Kidney epithelial cell (primary cell): Measurements from ENCODE around the gene CCNYL1. TPM values are rescaled to one million over a fixed set of nuclear protein-coding genes. Genes with fewer than 3 reads are reported as not detected.
"Not testable (repeated sequence)": the region's sequence is repeated elsewhere in the genome, so short reads cannot be mapped to it uniquely, and the experiment has no call there.

Source experiments
- DNase-seq: peaks from one replicate; pipeline ENCODE4 v3.0.0-alpha.2; 2010; ENCODE audit warnings: low read depth
- H3K27me3 ChIP-seq: 2 replicates; pipeline ENCODE4 v1.6.0; 2011; ENCODE audit warnings: low read length; ENCODE audit not compliant: control insufficient read depth, insufficient read depth
- H3K36me3 ChIP-seq: 2 replicates; pipeline ENCODE4 v1.5.1; 2011; ENCODE audit warnings: low read length; ENCODE audit not compliant: control insufficient read depth, insufficient read depth
- H3K4me3 ChIP-seq: 2 replicates; pipeline ENCODE4 v1.5.1; 2011; ENCODE audit warnings: low read depth, mild to moderate bottlenecking, control low read depth, low read length
- CTCF ChIP-seq: IDR thresholded peaks from 2 replicates; pipeline ENCODE4 v1.5.1; 2011; ENCODE audit warnings: mild to moderate bottlenecking, moderate library complexity, low read length, control low read depth, inconsistent platforms; ENCODE audit not compliant: insufficient read depth, poor library complexity, severe bottlenecking
- total RNA-seq: library from RNA; depleted of rRNA; stranded (reverse); fragments of >200 nt; gene quantifications from 2 replicates; pipeline ENCODE4 v1.2.3, GENCODE V29; 2015

CCNYL1 gene
- total RNA-seq, 1 donor from 2014 or later, result 16.8 TPM

GRCh38 chr2:207683879-207684627, 27.4 kb upstream of the CCNYL1 start:
- DNase-seq, result peak; percentile 89
- no peak overlapping the region for H3K4me3 ChIP-seq
- H3K36me3 ChIP-seq, result no peaks in the 10 kb centered on the region
- no peak for TF ChIP-seq CTCF
- no peaks in the 10 kb centered on the region for H3K27me3 ChIP-seq

- Histone ChIP-seq H3K4me3 (no peak overlapping the region), H3K27me3 (no peaks in the 10 kb centered on the region), H3K36me3 (no peaks in the 10 kb centered on the region)
- no peak for DNase-seq
- TF ChIP-seq CTCF, result no peak
These were observed 24.6 kb upstream of the CCNYL1 start for GRCh38 chr2:207686812-207687211.

GRCh38 chr2:207688597-207688996, 22.8 kb upstream of the CCNYL1 start:
- H3K4me3 ChIP-seq, result no peak overlapping the region
- H3K36me3 ChIP-seq, result no peaks in the 10 kb centered on the region
- TF ChIP-seq CTCF, result no peak
- no peak for DNase-seq
- no peaks in the 10 kb centered on the region for H3K27me3 ChIP-seq

- H3K36me3 ChIP-seq, DNase-seq, H3K27me3 ChIP-seq, H3K4me3 ChIP-seq: not testable (repeated sequence)
These were observed 20.5 kb upstream of the CCNYL1 start for GRCh38 chr2:207690845-207691461.

- no peak overlapping the region for H3K4me3 ChIP-seq
- DNase-seq, result no peak
- peak; percentile 37 for TF ChIP-seq CTCF
- H3K36me3 ChIP-seq, result no peaks in the 10 kb centered on the region
- H3K27me3 ChIP-seq, result no peaks in the 10 kb centered on the region
These were observed 19.0 kb upstream of the CCNYL1 start for GRCh38 chr2:207692206-207693065.

GRCh38 chr2:207693641-207694249, 17.7 kb upstream of the CCNYL1 start:
- no peak for TF ChIP-seq CTCF
- Histone ChIP-seq H3K4me3 (no peak overlapping the region), H3K36me3 (no peaks in the 10 kb centered on the region), H3K27me3 (no peaks in the 10 kb centered on the region)
- DNase-seq, result no peak
